Measurements from ENCODE around the gene ANKRD63. TPM values are rescaled to one million over a fixed set of nuclear protein-coding genes. Genes with fewer than 3 reads are reported as not detected.

Gene ANKRD63
- total RNA-seq, 1 donor from 2014 or later, result 0.25 TPM

GRCh38 chr15:40244961-40245523 lies 37.8 kb downstream of the ANKRD63 start:
- TF ChIP-seq CTCF (IDR thresholded peaks at IDR 0.05), result no peak
- Mint-ChIP-seq H3K9me3 (ENCODE audit: low read depth) (no peaks in the 10 kb centered on the region), H3K4me3 (ENCODE audit: unreplicated experiment) (no peak overlapping the region), H3K27ac (ENCODE audit: unreplicated experiment) (no peak overlapping the region), H3K4me1 (ENCODE audit: low read depth) (no peaks in the 10 kb centered on the region), H3K36me3 (ENCODE audit: low read depth) (no peaks in the 10 kb centered on the region), H3K27me3 (ENCODE audit: low read depth) (no peaks in the 10 kb centered on the region)
- peak; percentile 56 for DNase-seq (ENCODE audit: low spot score)

GRCh38 chr15:40243126-40243810 lies 39.6 kb downstream of the ANKRD63 start:
- TF ChIP-seq CTCF (IDR thresholded peaks at IDR 0.05), result no peak
- Mint-ChIP-seq H3K27me3 (ENCODE audit: low read depth) (peaks cover under 1% of the 10 kb centered on the region), H3K9me3 (ENCODE audit: low read depth) (no peaks in the 10 kb centered on the region), H3K36me3 (ENCODE audit: low read depth) (no peaks in the 10 kb centered on the region), H3K4me3 (ENCODE audit: unreplicated experiment) (no peak overlapping the region), H3K4me1 (ENCODE audit: low read depth) (peaks cover 6% of the 10 kb centered on the region), H3K27ac (ENCODE audit: unreplicated experiment) (no peak overlapping the region)
- DNase-seq (ENCODE audit: low spot score), result no peak

- H3K27ac Mint-ChIP-seq (ENCODE audit: unreplicated experiment), result no peak overlapping the region
- TF ChIP-seq CTCF (IDR thresholded peaks at IDR 0.05), result no peak
Measured at GRCh38 chr15:40242601-40243000, 40.3 kb downstream of the ANKRD63 start.

GRCh38 chr15:40242213-40242599 lies 40.7 kb downstream of the ANKRD63 start:
- no peak overlapping the region for H3K4me3 Mint-ChIP-seq (ENCODE audit: unreplicated experiment)
- peaks cover 8% of the 10 kb centered on the region for H3K4me1 Mint-ChIP-seq (ENCODE audit: low read depth)
- H3K27me3 Mint-ChIP-seq (ENCODE audit: low read depth), result peaks cover 4% of the 10 kb centered on the region
- H3K9me3 Mint-ChIP-seq (ENCODE audit: low read depth), result no peaks in the 10 kb centered on the region
- H3K27ac Mint-ChIP-seq (ENCODE audit: unreplicated experiment), result no peak overlapping the region
- no peak for TF ChIP-seq CTCF (IDR thresholded peaks at IDR 0.05)
- peak; percentile 79 for DNase-seq (ENCODE audit: low spot score)
- H3K36me3 Mint-ChIP-seq (ENCODE audit: low read depth), result no peaks in the 10 kb centered on the region

More at GRCh38 chr15:40242601-40243000, 40.3 kb downstream of the ANKRD63 start:
- no peaks in the 10 kb centered on the region for H3K9me3 Mint-ChIP-seq (ENCODE audit: low read depth)
- H3K4me1 Mint-ChIP-seq (ENCODE audit: low read depth), result peaks cover 8% of the 10 kb centered on the region
- H3K27me3 Mint-ChIP-seq (ENCODE audit: low read depth), result peaks cover 4% of the 10 kb centered on the region
- DNase-seq (ENCODE audit: low spot score), result peak; percentile 63
- no peaks in the 10 kb centered on the region for H3K36me3 Mint-ChIP-seq (ENCODE audit: low read depth)
- H3K4me3 Mint-ChIP-seq (ENCODE audit: unreplicated experiment), result no peak overlapping the region

GRCh38 chr15:40241269-40242212 lies 41.3 kb downstream of the ANKRD63 start:
- no peaks in the 10 kb centered on the region for H3K36me3 Mint-ChIP-seq (ENCODE audit: low read depth)
- peaks cover 4% of the 10 kb centered on the region for H3K27me3 Mint-ChIP-seq (ENCODE audit: low read depth)
- no peaks in the 10 kb centered on the region for H3K9me3 Mint-ChIP-seq (ENCODE audit: low read depth)
- no peak for TF ChIP-seq CTCF (IDR thresholded peaks at IDR 0.05)
- H3K4me1 Mint-ChIP-seq (ENCODE audit: low read depth), result peaks cover 8% of the 10 kb centered on the region
- H3K27ac Mint-ChIP-seq (ENCODE audit: unreplicated experiment), result no peak overlapping the region
- DNase-seq (ENCODE audit: low spot score), result peak; percentile 84
- no peak overlapping the region for H3K4me3 Mint-ChIP-seq (ENCODE audit: unreplicated experiment)

Measured in chondrocyte (in vitro differentiated cells).